Measurements from ENCODE around the gene COL8A1. TPM values are rescaled to one million over a fixed set of nuclear protein-coding genes. Genes with fewer than 3 reads are reported as not detected.
A peak's percentile ranks its signal among the peaks of the same experiment; 100 is the strongest.
"Not testable (repeated sequence)": the region's sequence is repeated elsewhere in the genome, so short reads cannot be mapped to it uniquely, and the experiment has no call there.

COL8A1 gene
- not detected for total RNA-seq

GRCh38 chr3:99638167-99638948 is at the start of gene COL8A1:
TSS of gene COL8A1 (plus strand) at chr3:99638594. CDS start at chr3:99790683, 152,089 bp downstream.
- peaks cover 15% of the 10 kb centered on the region for H3K4me1 Mint-ChIP-seq
- peak within 1 kb of the TSS; percentile 58 for H3K4me3 Mint-ChIP-seq
- no peaks in the 10 kb centered on the region for H3K36me3 Mint-ChIP-seq
- no peaks in the 10 kb centered on the region for H3K9me3 Mint-ChIP-seq
- DNase-seq: no peak
- no peak within 1 kb of the TSS for H3K27ac Mint-ChIP-seq
- H3K27me3 Mint-ChIP-seq: peaks cover 82% of the 10 kb centered on the region

- H3K27me3 Mint-ChIP-seq, H3K27ac Mint-ChIP-seq, H3K36me3 Mint-ChIP-seq, H3K4me1 Mint-ChIP-seq, DNase-seq, H3K4me3 Mint-ChIP-seq, H3K9me3 Mint-ChIP-seq: not testable (repeated sequence)
Measured at GRCh38 chr3:99589168-99589567, 49.2 kb upstream of the COL8A1 start.

GRCh38 chr3:99599894-99600293 is 38.5 kb upstream of the COL8A1 start:
- DNase-seq: no peak
- Mint-ChIP-seq H3K27ac (no peak overlapping the region), H3K36me3 (no peaks in the 10 kb centered on the region), H3K4me1 (no peaks in the 10 kb centered on the region), H3K27me3 (no peaks in the 10 kb centered on the region), H3K4me3 (no peak overlapping the region), H3K9me3 (no peaks in the 10 kb centered on the region)

GRCh38 chr3:99601515-99601914 is 36.9 kb upstream of the COL8A1 start:
- H3K36me3 Mint-ChIP-seq: no peaks in the 10 kb centered on the region
- no peaks in the 10 kb centered on the region for H3K9me3 Mint-ChIP-seq
- no peaks in the 10 kb centered on the region for H3K27me3 Mint-ChIP-seq
- H3K4me3 Mint-ChIP-seq: no peak overlapping the region
- no peak for DNase-seq
- no peak overlapping the region for H3K27ac Mint-ChIP-seq
- H3K4me1 Mint-ChIP-seq: no peaks in the 10 kb centered on the region

GRCh38 chr3:99602183-99602582 is 36.2 kb upstream of the COL8A1 start:
- no peak overlapping the region for H3K4me3 Mint-ChIP-seq
- H3K36me3 Mint-ChIP-seq: no peaks in the 10 kb centered on the region
- no peak for DNase-seq
- no peaks in the 10 kb centered on the region for H3K27me3 Mint-ChIP-seq
- no peaks in the 10 kb centered on the region for H3K4me1 Mint-ChIP-seq
- H3K9me3 Mint-ChIP-seq: no peaks in the 10 kb centered on the region
- H3K27ac Mint-ChIP-seq: no peak overlapping the region

- Mint-ChIP-seq H3K27ac (no peak overlapping the region), H3K36me3 (no peaks in the 10 kb centered on the region), H3K9me3 (no peaks in the 10 kb centered on the region), H3K4me3 (no peak overlapping the region), H3K27me3 (peaks cover 9% of the 10 kb centered on the region), H3K4me1 (no peaks in the 10 kb centered on the region)
- no peak for DNase-seq
Measured at GRCh38 chr3:99607151-99607550, 31.2 kb upstream of the COL8A1 start.

GRCh38 chr3:99614768-99615167 is 23.6 kb upstream of the COL8A1 start:
- Mint-ChIP-seq H3K9me3 (peaks cover 3% of the 10 kb centered on the region), H3K36me3 (no peaks in the 10 kb centered on the region), H3K4me1 (no peaks in the 10 kb centered on the region), H3K4me3 (no peak overlapping the region), H3K27me3 (peaks cover 15% of the 10 kb centered on the region), H3K27ac (no peak overlapping the region)
- DNase-seq: no peak

GRCh38 chr3:99620077-99620767 is 18.2 kb upstream of the COL8A1 start:
- peaks cover 3% of the 10 kb centered on the region for H3K9me3 Mint-ChIP-seq
- no peak overlapping the region for H3K4me3 Mint-ChIP-seq
- H3K36me3 Mint-ChIP-seq: no peaks in the 10 kb centered on the region
- peaks cover 5% of the 10 kb centered on the region for H3K27me3 Mint-ChIP-seq
- no peak for DNase-seq
- no peaks in the 10 kb centered on the region for H3K4me1 Mint-ChIP-seq
- H3K27ac Mint-ChIP-seq: no peak overlapping the region

GRCh38 chr3:99620976-99621375 is 17.4 kb upstream of the COL8A1 start:
- no peaks in the 10 kb centered on the region for H3K36me3 Mint-ChIP-seq
- no peaks in the 10 kb centered on the region for H3K4me1 Mint-ChIP-seq

GRCh38 chr3:99624496-99625236 is 13.7 kb upstream of the COL8A1 start:
- H3K9me3 Mint-ChIP-seq: no peaks in the 10 kb centered on the region
- DNase-seq: no peak
- peaks cover 8% of the 10 kb centered on the region for H3K27me3 Mint-ChIP-seq
- no peak overlapping the region for H3K4me3 Mint-ChIP-seq
- H3K27ac Mint-ChIP-seq: no peak overlapping the region
- H3K36me3 Mint-ChIP-seq: no peaks in the 10 kb centered on the region
- H3K4me1 Mint-ChIP-seq: peaks cover 3% of the 10 kb centered on the region

More at GRCh38 chr3:99620976-99621375, 17.4 kb upstream of the COL8A1 start:
- H3K4me3 Mint-ChIP-seq: no peak overlapping the region
- H3K27ac Mint-ChIP-seq: no peak overlapping the region
- peaks cover under 1% of the 10 kb centered on the region for H3K9me3 Mint-ChIP-seq
- no peak for DNase-seq
- H3K27me3 Mint-ChIP-seq: peaks cover 8% of the 10 kb centered on the region

- DNase-seq: no peak
- no peak overlapping the region for H3K27ac Mint-ChIP-seq
- H3K4me3 Mint-ChIP-seq: no peak overlapping the region
- peaks cover 8% of the 10 kb centered on the region for H3K27me3 Mint-ChIP-seq
- no peaks in the 10 kb centered on the region for H3K36me3 Mint-ChIP-seq
- H3K9me3 Mint-ChIP-seq: no peaks in the 10 kb centered on the region
- H3K4me1 Mint-ChIP-seq: peaks cover 3% of the 10 kb centered on the region
Measured at GRCh38 chr3:99625237-99625622, 13.2 kb upstream of the COL8A1 start.

GRCh38 chr3:99625643-99626416 is 12.6 kb upstream of the COL8A1 start:
- Mint-ChIP-seq H3K4me1 (peaks cover 3% of the 10 kb centered on the region), H3K27me3 (peaks cover 8% of the 10 kb centered on the region), H3K9me3 (no peaks in the 10 kb centered on the region), H3K27ac (no peak overlapping the region), H3K36me3 (no peaks in the 10 kb centered on the region), H3K4me3 (no peak overlapping the region)
- DNase-seq: no peak

GRCh38 chr3:99626417-99626788 is 12.0 kb upstream of the COL8A1 start:
- Mint-ChIP-seq H3K4me1 (peaks cover 3% of the 10 kb centered on the region), H3K36me3 (no peaks in the 10 kb centered on the region), H3K27me3 (peaks cover 8% of the 10 kb centered on the region), H3K9me3 (no peaks in the 10 kb centered on the region), H3K4me3 (no peak overlapping the region), H3K27ac (no peak overlapping the region)
- no peak for DNase-seq

- Mint-ChIP-seq H3K27ac (no peak overlapping the region), H3K36me3 (no peaks in the 10 kb centered on the region), H3K9me3 (no peaks in the 10 kb centered on the region), H3K4me1 (peaks cover 3% of the 10 kb centered on the region), H3K4me3 (no peak overlapping the region), H3K27me3 (peaks cover 12% of the 10 kb centered on the region)
- DNase-seq: peak; percentile 20
Measured at GRCh38 chr3:99627062-99627826, 11.2 kb upstream of the COL8A1 start.

All from activated naive CD8-positive, alpha-beta T cell treated with anti-CD3 and anti-CD28 coated beads for 36 hours (primary cell).